Measurements from ENCODE around the gene PLCB1.
"Not testable (repeated sequence)": the region's sequence is repeated elsewhere in the genome, so short reads cannot be mapped to it uniquely, and the experiment has no call there.

Gene PLCB1

DNA sequence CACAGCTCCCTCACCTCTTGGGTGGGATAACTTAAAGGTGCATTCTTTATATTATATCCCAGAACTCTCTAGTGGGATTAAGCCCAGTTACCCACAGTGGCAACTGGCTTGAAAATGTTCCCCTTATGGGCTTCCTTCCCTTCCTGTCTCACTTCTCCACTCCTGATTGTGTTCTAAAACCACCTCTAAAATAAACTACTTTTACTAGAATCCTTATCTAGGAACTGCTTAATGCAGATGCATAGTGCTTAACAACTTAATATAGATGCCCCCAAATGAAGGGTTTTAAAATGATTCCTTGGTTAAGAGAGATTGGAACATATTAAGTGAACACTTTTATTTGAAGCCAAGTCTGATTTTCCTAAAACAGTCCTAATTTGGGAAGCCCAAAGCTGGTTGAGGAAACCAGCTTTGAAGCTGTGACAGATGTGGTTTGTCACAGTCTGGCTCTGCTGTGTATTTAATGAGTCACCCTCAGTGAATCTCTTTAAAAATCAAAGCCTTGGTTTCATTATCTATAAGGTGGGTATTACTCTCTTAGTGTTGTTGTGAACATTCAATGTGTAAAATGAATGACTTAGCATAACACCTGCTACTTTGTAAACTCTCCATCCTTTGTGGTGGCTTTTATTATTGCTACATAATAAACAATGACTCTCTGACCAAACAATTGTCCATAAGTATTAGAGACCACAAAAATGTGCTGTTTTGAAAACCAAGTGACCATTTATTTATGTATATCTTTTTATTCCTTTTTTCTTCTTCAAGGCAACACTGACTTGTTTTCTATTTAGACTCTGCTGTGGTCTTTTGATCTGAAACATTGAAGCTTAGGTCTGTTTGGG lies 24.4 kb downstream of the PLCB1 start:
- peak; percentile 80 for DNase-seq

DNA sequence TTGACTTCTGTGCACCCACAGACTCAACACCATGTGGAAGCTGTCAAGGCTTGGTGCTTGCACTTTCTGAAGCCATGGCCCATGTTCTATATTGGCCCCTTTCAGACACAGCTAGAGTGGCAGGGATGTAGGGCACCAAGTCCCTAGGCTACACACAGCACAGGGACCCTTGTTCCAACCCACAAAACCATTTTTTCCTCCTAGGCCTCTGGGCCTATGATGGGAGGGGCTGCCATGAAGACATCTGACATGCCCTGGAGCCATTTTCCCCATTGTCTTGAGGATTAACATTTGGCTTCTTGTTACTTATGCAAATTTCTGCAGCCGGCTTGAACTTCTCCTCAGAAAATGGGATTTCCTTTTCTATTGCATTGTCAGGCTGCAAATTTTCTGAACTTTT lies 27.2 kb downstream of the PLCB1 start:
- not testable (repeated sequence) for DNase-seq

DNA sequence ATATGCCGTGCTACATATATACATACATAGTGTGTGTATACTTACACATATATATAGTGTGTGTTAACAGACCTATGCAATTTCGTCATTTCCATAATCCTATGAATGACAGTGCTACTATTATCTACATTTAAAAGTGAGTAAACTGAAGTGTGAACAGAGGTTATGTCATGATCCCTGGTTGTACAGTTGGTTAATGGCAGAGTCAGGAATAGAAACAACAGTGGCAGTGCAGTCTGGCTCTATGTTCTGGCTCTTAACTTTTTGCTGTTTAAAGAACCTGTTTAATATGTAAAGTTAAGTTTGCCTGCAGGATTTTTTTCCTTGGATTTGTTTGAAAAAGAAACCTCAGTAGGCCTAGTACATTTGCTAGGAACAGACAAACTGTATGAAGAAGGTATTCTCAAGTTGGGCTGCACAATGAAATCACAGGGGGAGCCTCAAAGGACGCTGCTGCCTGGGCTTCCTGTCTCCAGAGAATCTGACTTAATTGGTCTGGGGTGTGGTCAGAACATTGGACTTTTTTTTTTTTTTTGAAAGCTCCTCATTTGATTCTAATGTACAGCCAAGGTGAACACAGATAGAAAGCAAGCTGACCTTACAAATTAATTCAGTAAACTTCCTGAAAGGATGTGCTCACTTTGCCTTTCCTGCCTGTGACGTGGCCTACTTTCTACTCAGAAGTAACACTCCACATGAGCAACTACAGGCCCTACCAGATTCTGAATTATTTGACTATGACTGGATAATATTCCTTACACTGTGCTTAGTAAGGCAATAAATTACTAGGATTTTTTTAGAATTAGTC lies 29.4 kb downstream of the PLCB1 start:
- DNase-seq: no peak

DNA sequence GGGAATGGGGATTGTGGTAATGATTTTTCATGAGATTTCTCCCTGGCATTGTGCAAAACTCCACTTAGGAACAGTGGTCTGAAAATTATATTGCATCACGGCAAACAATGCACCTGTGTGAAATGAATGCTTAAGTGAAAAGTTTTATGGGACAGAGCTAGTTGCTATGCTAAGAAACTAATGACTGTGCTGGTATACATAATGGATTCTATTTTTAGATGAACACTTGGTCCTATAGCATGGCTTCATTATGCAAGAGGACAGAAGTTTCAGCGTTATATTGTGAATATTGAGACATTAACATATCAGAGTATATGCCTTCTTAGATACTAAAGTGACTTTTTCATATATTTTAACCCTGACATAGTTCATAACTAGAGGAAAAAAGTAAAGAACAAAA lies 30.5 kb downstream of the PLCB1 start:
- no peak for DNase-seq

DNA sequence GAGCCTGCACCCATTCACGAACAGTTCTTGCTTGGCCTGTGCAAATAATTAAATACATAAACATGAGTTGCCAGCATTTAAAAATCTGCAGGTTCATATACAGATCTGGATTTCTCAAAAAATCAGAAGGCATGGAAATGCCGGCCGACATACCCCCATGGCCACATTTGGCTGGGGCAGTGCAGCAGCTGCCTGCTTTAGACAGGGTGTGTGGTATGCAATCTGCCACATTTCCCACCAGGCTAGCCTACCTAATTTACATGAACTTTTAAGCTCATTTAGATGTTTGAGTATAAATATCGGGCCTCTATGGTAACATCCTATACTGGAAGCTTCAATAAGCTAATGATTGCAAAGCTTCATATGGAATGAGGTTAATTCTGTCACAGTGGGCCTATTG lies 31.5 kb downstream of the PLCB1 start:
- no peak for DNase-seq

DNA sequence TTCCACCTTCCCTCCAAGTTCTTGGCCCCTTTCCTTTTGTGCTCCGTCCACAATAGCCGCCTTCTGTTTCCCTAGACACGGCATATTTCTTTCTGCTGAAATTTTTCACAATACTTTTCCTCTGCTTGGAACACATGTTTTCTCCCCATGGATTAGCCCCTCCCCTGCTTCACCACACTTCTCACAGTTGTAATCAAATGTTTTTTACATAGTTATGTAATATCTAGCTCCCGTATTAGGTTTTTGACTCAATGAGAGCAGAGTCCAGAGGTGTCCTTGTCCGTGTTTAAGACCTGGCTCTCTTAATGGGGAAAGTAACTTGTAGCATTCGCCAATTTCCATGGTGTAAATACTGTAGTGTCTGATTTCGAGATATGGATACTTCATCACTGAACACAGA lies 34.7 kb downstream of the PLCB1 start:
- DNase-seq: no peak

DNA sequence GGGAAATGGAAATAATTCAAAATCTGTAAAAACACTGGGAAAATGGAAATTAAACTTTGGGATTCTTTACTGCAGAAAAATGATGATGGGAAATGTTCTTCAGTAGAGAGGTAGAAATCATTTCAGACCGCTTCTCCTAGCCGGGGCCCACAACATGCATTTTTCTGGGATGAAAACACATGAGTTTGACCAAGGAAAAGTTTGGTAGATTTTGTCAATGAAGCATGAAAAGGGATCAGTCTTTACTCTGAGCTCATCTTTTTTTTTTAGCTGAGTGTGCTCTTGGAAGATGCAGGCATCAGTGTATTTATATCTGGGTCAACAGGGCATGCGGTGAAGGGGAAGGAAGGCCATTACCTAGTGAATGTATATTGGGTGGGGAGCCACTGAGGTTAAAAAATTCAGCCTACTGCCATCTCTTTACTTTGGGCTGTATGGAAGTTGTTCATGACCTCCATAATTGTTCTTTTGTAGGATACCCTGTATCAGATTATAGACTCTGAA lies 36.8 kb downstream of the PLCB1 start:
- DNase-seq: no peak

DNA sequence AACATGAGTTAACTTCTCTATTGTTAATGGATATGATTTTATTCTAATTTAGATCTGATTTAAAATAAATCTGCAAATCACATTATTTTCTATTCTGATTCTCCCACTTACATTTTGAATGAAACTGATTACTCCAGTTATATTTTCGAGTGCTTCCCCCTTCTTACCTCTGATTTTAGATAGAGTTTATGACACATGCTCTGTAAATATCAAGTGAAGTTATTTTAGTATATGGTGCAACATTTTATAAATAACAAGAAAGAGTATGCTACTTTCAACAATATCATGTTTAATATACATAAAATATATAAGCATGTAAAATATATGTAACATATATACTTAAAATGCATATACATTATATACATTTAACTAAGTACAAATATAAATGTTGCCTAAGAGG lies 38.9 kb downstream of the PLCB1 start:
- no peak for DNase-seq

DNA sequence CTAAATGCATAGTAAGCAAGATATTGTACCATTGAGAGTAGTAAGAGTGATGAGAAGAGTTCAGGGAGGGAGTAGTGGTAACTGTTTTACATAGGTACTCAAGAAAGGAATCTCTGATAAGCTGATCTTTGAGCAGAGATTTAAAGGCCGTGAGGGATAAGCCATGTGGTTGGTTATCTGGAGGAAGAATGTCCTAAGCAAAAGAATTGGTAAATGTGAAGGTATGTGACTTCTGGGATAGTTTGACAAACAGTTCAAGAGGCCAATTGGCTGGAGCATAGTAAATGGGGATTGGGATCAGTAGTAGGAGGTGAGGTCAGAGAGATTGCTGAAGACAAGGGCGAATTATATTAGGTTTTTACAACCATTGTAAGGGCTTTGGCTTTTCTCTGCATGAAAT lies 40.1 kb downstream of the PLCB1 start:
- no peak for DNase-seq

DNA sequence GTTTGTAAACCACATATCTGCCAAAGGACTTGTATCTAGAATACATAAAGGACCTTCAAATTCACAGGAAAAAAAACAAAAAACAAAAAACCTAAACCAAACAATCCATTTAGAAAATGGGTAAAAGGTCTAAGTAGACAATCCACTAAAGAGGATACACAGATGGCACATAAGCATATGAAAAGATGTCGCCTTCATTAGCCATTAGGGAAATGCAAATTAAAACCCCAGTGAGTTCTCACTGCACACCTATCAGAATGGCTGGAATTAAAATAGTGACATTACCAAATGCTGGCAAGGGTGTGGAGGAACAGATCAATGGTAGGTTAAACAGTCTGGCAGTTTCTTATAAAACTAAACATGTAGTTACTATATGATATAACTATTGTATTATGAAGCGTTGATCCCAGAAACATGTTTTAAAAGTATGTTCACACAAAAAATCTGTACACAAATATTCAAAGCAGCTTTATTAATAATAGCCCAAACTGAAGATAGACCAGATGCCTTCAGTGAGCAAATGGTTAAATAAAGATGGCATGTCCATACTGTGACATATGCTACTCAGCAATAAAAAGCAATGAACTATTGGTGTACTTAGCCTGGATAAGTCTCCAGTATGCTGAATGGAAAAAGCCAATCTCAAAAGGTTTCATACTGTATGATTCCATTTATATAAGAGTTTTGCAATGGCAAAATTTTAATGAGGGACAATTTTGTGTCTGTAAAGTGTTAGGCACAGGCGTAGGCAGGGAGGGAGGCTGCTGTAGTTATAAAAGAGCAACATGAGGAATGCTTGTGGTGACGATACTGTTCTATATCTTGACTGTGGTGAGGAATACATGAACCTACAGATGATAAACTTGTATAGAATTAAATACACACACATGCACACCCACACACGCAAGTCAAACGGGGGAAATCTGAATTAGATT lies 43.9 kb downstream of the PLCB1 start:
- no peak for DNase-seq

DNA sequence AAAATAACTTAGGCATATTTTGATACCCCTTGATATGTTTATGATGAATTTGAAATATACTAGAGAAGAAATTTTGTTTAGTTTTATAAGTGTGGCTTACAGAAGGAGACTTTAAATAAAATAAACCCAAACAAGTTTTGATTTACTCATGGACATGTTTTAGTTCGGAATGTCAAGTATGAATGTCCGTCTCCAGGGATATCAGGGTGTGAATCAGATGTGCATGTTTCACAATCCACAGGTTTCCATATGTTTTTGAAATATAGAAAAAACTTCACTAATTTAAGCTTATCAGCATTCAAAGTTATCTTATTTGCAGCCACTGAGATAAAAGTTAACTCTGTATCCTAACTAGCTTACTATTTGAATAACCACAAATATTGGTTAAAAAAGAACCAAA lies 51.5 kb downstream of the PLCB1 start:
- no peak for DNase-seq

DNA sequence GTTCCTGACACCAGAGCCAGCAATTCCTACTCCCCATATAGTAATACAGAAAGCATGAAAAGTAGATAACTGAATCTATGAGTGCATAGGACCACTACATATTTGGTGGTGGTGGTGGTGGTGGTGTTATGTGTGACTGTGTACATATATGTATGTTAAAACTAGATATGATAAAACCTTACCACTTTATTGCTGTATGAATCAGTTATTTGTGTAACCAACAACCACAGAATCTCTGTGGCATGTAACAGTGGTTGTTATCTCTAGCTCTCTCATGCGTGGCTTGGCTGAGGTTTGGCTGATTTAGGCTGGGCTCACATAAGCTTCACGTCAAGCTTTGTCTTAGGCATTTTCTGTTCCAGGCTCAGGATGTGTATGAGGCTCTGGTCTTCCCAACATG lies 55.7 kb downstream of the PLCB1 start:
- no peak for DNase-seq

DNA sequence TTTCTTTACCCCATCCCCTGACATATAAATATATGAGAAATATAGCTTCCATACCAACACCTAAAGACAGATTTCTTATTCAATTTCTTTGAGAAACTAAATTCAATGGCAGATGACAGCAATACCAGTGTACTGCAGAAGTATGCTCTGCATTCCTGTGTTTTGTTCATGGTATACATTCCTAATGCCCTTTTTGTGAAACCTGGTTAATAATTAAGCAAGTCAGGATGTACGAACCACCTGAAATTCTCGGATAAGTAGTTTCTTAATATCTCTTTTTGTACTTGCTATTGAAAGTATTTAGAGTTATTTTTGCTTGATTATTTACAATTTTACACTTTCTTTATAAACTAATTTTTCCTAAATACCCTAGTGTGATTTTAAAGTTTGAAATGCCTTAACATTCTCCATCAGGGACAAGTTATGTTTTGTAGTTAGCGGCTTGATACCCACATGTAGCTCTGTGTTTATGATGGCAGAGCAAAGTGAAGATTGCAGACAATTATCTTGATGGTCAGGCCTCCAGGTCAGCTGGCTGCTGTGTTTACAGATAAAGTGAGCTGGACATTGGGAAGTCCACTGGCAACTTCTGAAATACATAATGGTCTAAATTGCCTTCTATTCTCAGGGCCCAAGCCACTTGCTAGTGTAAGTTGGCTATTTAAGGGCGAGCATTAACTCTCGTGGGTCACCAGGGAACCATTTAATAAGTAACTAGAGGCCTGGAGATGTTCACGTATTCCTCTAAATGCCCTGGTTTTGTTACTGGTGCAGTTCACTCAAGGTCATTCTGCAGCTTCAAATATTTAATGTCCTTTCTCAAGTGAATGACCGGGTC lies 58.2 kb downstream of the PLCB1 start:
- no peak for DNase-seq

DNA sequence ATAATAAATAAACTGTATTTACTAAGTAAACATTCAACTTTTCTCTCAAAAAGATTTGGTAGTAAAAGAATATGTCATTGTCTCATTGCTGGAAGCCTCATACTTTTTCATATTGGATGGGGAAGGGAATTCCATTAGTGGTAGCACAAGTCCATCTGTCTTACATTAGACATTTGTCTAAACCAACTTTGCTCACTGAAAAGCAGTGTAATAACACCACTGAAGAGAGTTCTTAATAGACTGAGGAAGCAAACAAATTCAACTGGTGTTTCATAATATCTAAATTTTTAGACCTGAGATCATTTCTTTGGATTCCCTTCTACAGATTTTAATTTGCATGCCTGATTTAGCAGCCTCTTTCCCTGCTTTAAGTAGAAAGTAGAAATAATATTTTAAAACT lies 62.7 kb downstream of the PLCB1 start:
- DNase-seq: no peak

DNA sequence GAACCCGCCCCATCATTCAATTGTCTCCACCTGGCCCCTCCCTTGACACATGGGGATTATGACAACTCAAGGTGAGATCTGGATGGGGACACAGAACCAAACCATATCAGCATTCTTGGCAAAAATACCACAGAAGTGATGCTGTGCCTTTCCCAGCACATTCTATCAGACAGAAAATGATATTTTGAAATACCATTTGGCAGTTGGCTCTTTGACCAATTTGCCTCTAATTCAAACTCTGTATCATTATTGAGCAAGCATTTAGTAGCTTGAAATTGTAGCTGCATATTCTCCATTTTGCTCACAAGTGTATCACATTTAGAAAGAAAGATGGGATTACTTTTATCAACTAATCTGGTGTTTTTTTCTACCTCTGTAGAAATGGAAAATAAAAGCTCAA lies 64.0 kb downstream of the PLCB1 start:
- no peak for DNase-seq

DNA sequence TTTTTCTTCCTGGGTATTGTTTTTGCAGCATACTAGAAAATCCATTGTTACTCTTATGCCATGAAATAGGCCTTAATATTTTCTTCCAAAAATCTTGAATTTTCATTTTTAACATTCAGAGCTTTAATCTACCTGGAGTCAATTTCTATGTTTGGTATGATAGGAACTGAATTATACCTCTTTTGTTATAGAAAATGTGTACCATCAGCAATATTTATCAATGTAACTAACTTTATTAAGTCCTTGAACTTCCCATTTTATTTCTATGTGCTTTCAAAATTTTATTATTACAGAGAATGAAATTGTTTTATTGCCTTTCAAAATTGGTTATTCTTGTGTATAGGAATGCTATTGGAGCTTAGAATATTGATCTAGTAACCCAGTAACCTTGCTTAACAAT lies 68.2 kb downstream of the PLCB1 start:
- DNase-seq: no peak

DNA sequence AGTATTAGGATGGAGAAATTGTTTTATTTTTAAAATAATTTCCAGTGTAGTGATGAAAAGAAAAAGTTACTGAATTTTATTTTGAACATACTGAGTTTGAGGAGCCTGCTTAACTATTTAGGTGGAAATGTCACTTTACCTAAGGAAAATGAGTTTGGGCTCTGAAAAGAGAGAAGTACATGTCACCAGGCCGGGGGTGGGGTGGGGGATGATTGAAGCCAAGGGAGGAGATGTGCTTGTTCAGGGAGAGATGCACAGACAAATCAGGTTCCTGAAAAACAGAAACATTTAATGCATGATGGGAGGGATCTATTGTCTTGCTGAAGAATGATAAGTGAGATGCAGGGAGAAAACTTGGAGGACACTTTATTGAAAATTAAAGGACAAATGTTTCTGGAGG lies 71.3 kb downstream of the PLCB1 start:
- DNase-seq: no peak

DNA sequence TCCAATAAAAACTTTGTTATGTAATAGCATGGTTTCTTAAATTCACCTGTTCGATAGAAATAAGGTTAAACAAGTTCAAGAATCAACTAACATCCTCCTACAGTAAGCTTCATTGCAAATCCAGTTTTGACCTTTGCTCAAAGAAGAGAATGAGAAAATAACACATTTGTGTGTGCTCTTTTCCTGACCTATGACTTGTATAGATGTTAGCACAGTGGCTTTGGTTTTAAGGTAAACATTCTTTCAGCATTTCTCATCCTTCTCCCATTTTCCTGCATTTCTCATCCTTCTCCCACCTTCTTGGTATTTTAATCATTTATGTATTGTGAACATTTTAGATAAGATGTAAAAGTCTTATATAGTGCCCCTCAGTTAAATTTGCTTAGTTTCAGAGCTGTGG lies 73.9 kb downstream of the PLCB1 start:
- DNase-seq: no peak

DNA sequence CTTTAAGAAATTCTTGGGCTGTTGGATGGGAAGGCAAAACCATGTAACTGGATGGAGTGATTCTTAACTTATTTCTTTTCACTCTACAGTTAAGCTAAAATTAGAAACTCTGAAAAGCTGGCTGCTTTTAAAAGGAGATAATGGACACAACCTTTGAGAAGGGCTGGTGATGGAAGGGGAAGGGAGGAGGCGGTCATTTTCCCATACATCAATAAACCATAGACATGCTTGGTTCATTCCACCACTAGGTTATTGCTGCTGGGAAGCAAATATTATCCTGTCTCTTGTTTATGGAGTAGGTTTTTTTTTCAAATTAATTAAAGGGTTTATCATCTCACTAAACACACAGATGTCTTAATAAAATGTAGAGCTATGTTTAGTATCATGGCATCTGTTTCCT lies 76.2 kb downstream of the PLCB1 start:
- no peak for DNase-seq

DNA sequence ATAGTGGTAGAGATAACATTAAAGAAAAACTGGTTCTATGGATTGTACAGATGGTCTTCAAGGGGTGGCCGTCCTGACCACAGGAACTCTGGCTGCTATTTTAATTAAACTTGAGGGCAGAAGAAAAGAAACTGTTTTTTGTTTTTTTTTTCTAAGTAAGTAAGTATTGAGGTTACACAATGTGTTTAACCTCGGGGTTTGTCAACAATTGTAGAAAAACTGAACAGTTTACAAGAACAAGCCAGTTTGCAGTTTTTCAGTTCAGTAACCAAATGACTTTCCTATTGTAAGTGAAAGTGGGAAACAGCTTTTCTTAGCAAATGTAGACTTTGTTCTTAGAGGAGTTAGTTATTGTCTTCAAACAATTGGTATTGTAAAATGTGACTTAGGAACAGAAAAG lies 77.0 kb downstream of the PLCB1 start:
- no peak for DNase-seq

DNA sequence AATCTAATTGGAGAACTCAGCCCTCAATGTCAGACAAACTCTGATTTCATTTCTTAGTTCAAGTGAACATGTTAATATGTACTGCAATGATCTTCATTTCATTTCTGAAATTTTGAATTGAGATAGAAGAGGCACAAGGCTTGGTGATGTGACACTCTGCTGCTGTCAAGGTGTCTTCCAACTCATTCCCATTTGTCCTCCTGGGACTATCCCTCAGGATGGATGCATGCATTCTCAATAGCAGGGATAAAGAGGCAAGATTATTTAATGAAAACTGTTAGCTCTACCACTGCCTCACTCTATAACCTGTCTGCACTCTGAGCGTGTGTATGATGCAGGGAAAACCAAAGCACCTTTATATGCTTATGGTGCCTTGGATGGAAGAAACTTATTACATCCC lies 78.7 kb downstream of the PLCB1 start:
- no peak for DNase-seq

DNA sequence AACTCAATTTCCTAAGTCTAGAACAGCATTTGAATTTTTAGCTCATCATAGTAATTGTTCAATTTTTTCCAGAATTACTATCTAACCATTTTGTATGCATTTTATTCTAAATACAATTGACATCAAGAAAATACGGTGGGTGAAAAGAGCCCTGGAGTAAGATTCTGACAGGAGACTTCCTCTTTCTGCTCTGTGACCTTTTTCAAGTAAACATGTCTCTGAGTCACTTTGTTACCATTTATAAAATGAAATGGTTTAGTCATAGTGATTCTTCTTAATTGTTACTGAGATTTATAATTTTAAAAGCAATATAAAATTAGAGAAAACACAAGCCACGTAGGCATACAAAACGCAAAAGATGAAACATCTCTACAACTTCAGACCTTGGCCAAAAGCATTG lies 80.2 kb downstream of the PLCB1 start:
- no peak for DNase-seq

All from NCI-H2029 (cell line).